ENCODE results near the gene ITFG1.

- TF ChIP-seq EP300 (IDR thresholded peaks at IDR 0.05) (no peak), CTCF (IDR thresholded peaks at IDR 0.05) (no peak), POLR2A (IDR thresholded peaks at IDR 0.05) (no peak)
Observed at GRCh38 chr16:47299587-47299986, 161.3 kb downstream of the ITFG1 start.

All from suprapubic skin (tissue), 3 donors.